HUES64 (cell line): Measurements from ENCODE around the gene FOXS1.

Experiments used
- H3K27ac ChIP-seq: 2 replicates; pipeline ENCODE4 v1.7.0; 2013; ENCODE audit warnings: low read depth, low read length, inconsistent platforms
- H3K27me3 ChIP-seq: 2 replicates; pipeline ENCODE4 v1.6.1; 2013; ENCODE audit warnings: mild to moderate bottlenecking, low read length; ENCODE audit not compliant: insufficient read depth
- H3K36me3 ChIP-seq: 2 replicates; pipeline ENCODE4 v1.6.1; 2013; ENCODE audit warnings: mild to moderate bottlenecking, low read length; ENCODE audit not compliant: insufficient read depth
- H3K4me1 ChIP-seq: 2 replicates; pipeline ENCODE4 v1.6.1; 2013; ENCODE audit warnings: mild to moderate bottlenecking, low read length, moderate library complexity; ENCODE audit not compliant: insufficient read depth
- H3K4me3 ChIP-seq: 2 replicates; pipeline ENCODE4 v1.5.1; 2013; ENCODE audit warnings: mild to moderate bottlenecking, low read length, moderate library complexity
- H3K9ac ChIP-seq: 2 replicates; pipeline ENCODE4 v1.6.1; 2013; ENCODE audit warnings: mild to moderate bottlenecking, low read depth, low read length
- H3K9me3 ChIP-seq: 2 replicates; pipeline ENCODE4 v1.6.1; 2013; ENCODE audit warnings: low read depth, low read length; ENCODE audit not compliant: insufficient read depth
- WGBS: fragments of 150-250, 120-280 bp; methylation state at CpG from one replicate; pipeline ENCODE4 v1.1.7; 2013; ENCODE audit warnings: missing lambda C conversion rate; 5-methylcytosine and 5-hydroxymethylcytosine counted together

The FOXS1 gene

GRCh38 chr20:31806564-31807355 lies 38.6 kb downstream of the FOXS1 start:
- Histone ChIP-seq H3K9ac (no peak overlapping the region), H3K27me3 (no peaks in the 10 kb centered on the region), H3K4me1 (no peaks in the 10 kb centered on the region), H3K4me3 (no peak overlapping the region), H3K9me3 (no peaks in the 10 kb centered on the region), H3K36me3 (peaks cover 43% of the 10 kb centered on the region), H3K27ac (no peak overlapping the region)
- WGBS: 94% methylated on average over 8 of the region's 8 CpGs

DNA sequence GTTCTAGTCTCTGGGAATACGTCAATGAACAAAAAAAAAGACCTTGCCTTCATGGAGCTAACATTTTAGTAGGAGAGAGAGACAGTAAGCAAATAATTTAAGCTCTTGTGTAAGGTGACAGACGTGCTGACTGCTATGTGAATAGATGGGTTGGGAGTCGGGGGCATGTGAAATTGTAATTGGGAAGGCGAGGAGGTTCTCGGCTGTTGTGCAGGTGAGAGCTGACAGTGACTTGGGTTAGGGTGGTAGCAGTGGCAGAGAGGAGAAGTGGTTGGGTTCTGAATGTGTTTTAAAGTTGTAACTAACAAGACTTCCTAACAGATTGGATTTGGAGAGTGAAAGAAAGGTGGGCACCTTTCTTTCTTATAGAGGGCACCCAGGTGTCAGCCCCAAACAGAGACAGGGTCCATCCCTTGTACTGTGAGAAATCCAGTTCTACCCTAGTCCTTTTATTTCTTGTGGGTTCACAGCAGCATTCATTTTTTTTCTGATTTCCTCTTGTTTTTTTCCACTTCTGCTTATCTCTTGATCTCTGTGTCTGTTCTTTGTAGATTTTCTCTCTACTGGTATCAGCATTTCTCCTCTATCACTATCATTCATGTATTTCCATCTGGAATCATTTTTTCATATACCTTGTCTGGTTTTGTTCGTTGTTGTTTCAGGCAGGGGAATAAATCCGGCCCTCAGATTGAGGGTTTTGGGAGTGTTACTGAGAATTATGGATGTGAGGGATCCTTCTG lies 41.7 kb downstream of the FOXS1 start:
- no peaks in the 10 kb centered on the region for H3K27me3 ChIP-seq
- H3K36me3 ChIP-seq: peaks cover 74% of the 10 kb centered on the region
- no peak overlapping the region for H3K9ac ChIP-seq
- no peak overlapping the region for H3K27ac ChIP-seq
- no peak overlapping the region for H3K4me3 ChIP-seq
- WGBS: 92% methylated on average over 7 of the region's 7 CpGs
- no peaks in the 10 kb centered on the region for H3K9me3 ChIP-seq
- H3K4me1 ChIP-seq: no peaks in the 10 kb centered on the region

- no peaks in the 10 kb centered on the region for H3K9me3 ChIP-seq
- peaks cover 88% of the 10 kb centered on the region for H3K36me3 ChIP-seq
- no peaks in the 10 kb centered on the region for H3K4me1 ChIP-seq
- no peak overlapping the region for H3K9ac ChIP-seq
- H3K27ac ChIP-seq: no peak overlapping the region
- H3K4me3 ChIP-seq: no peak overlapping the region
- no peaks in the 10 kb centered on the region for H3K27me3 ChIP-seq
- 93% methylated on average over 7 of the region's 7 CpGs for WGBS
These were observed 43.9 kb downstream of the FOXS1 start for GRCh38 chr20:31801508-31801907.

GRCh38 chr20:31797364-31797763 lies 48.0 kb downstream of the FOXS1 start:
- no peak overlapping the region for H3K27ac ChIP-seq
- H3K4me1 ChIP-seq: no peaks in the 10 kb centered on the region
- H3K9me3 ChIP-seq: no peaks in the 10 kb centered on the region
- no peaks in the 10 kb centered on the region for H3K27me3 ChIP-seq
- no peak overlapping the region for H3K9ac ChIP-seq
- H3K36me3 ChIP-seq: peaks cover 98% of the 10 kb centered on the region
- WGBS: 94% methylated on average over 3 of the region's 3 CpGs
- no peak overlapping the region for H3K4me3 ChIP-seq
